Testis (tissue), 3 donors: ENCODE measurements around the gene CACNA1C. TPM values are rescaled to one million over a fixed set of nuclear protein-coding genes. Genes with fewer than 3 reads are reported as not detected.

Experiments
- DNase-seq: peaks from one replicate; pipeline ENCODE4 v3.0.0-alpha.2; 2019
- H3K27ac ChIP-seq, 2 donors: fragments of 200-600 bp; sonication (generic); one replicate each; pipeline ENCODE4 v1.5.1; 2019
- H3K27me3 ChIP-seq: fragments of 200-600 bp; sonication (generic); one replicate; pipeline ENCODE4 v1.5.1; 2019
- H3K36me3 ChIP-seq: fragments of 200-600 bp; sonication (generic); one replicate; pipeline ENCODE4 v1.5.1; 2017; ENCODE audit warnings: low read depth; ENCODE audit errors: missing control alignments
- H3K4me1 ChIP-seq: fragments of 200-600 bp; sonication (generic); one replicate; pipeline ENCODE4 v1.5.1; 2019
- H3K4me3 ChIP-seq, 2 donors: fragments of 200-600 bp; sonication (generic); one replicate each; pipeline ENCODE4 v1.5.1; 2017 to 2019
- H3K9me3 ChIP-seq: fragments of 200-600 bp; sonication (generic); one replicate; pipeline ENCODE4 v1.5.1; 2017
- POLR2A ChIP-seq: fragments of 450-650 bp; IDR thresholded peaks from one replicate; pipeline ENCODE4 v1.6.1; 2017; ENCODE audit warnings: antibody characterized with exemption, mild to moderate bottlenecking, moderate library complexity
- WGBS, 2 donors: methylation state at CpG; one replicate each; pipeline ENCODE4 v1.1.5; 2018; 5-methylcytosine and 5-hydroxymethylcytosine counted together
- intact Hi-C: fragments of 100-400 bp; cut with DNase I; formaldehyde crosslinking; loops from one replicate; pipeline ENCODE4 v1.15.1; 2023; ENCODE audit warnings: low total_unique reads
- polyA plus RNA-seq: library from polyadenylated mRNA; stranded (reverse); fragments of 350-450 nt; fragmentation: Illumina TruSeq; extraction: RNeasy Lipid Tissue Mini Kit (QIAGEN cat#74804); gene quantifications from one replicate; pipeline ENCODE4 v1.2.3, GENCODE V29; 2014; ENCODE audit warnings: low read depth, low replicate concordance; ENCODE audit not compliant: insufficient read depth
- total RNA-seq, 2 donors: library from RNA; depleted of rRNA; stranded (reverse); fragments of >200 nt; gene quantifications; one replicate each; pipeline ENCODE4 v1.2.3, GENCODE V29; 2016
- TF ChIP-seq, protein P1 (sequence below), 3 experiments: fragments of 450-650 bp in 2 of 3; fragments of 200-600 bp in 1 of 3; sonication (generic) in 1 of 3; IDR thresholded peaks; one replicate each; pipeline ENCODE4 v1.5.1; 2016 to 2019; ENCODE audit warnings: antibody characterized with exemption in 3 of 3, mild to moderate bottlenecking in 2 of 3, moderate library complexity in 1 of 3

Gene CACNA1C
- total and polyA plus RNA-seq, 3 donors from 2014 or later: 20.3 to 36.8 (median 32.0) TPM

DNA sequence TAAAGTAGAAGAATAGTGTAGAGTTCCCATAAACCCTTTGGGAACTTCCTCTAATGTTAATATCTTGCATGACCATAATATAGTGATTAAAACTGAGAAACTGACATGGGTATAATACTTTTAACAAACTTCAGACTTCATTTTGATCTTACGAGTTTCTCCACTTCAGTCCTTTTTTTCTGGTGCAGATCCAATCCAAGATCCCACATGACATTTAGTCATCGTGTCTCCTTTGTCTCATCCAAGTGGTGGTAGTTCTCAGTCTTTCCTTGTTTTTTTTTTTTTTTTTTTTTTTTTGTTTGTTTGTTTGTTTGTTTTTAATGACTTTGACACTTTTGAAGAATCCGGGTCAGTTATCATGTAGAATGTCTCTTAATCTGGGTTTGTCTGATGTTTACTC lies 179.2 kb downstream of the CACNA1C start:
- Histone ChIP-seq H3K4me1 (no peaks in the 10 kb centered on the region), H3K27ac (no peak overlapping the region), H3K27me3 (no peaks in the 10 kb centered on the region), H3K9me3 (no peaks in the 10 kb centered on the region), H3K4me3 (no peak overlapping the region), H3K36me3 (no peaks in the 10 kb centered on the region)
- 71 to 81% methylated on average over 3 of the region's 3 CpGs for WGBS, 2 donors
- intact Hi-C loops: no loop called here
- TF ChIP-seq, protein P1, sequence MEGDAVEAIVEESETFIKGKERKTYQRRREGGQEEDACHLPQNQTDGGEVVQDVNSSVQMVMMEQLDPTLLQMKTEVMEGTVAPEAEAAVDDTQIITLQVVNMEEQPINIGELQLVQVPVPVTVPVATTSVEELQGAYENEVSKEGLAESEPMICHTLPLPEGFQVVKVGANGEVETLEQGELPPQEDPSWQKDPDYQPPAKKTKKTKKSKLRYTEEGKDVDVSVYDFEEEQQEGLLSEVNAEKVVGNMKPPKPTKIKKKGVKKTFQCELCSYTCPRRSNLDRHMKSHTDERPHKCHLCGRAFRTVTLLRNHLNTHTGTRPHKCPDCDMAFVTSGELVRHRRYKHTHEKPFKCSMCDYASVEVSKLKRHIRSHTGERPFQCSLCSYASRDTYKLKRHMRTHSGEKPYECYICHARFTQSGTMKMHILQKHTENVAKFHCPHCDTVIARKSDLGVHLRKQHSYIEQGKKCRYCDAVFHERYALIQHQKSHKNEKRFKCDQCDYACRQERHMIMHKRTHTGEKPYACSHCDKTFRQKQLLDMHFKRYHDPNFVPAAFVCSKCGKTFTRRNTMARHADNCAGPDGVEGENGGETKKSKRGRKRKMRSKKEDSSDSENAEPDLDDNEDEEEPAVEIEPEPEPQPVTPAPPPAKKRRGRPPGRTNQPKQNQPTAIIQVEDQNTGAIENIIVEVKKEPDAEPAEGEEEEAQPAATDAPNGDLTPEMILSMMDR (IDR thresholded peaks at IDR 0.05): no peak
- TF ChIP-seq POLR2A: no peak
- DNase-seq: no peak

DNA sequence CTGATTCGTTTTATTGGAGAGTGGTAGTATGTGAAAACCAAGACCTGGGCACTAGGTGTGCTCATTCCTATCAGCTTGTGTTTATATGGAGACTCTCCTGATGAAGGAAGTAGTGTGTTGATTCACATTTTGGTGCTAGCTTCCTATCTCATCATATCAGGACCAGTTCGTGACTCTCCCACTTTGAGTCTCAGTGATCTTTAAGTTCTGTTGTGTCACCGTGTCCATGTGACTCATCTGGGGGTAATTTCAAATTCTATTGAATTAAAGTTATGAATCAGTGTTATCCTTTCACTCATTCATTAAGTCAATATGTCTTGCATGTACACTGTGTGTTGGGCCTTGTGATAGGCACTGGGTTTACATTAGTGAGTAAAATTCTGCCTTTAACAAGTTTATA lies 180.2 kb downstream of the CACNA1C start:
- Histone ChIP-seq H3K27me3 (no peaks in the 10 kb centered on the region), H3K36me3 (no peaks in the 10 kb centered on the region), H3K4me1 (no peaks in the 10 kb centered on the region), H3K27ac (no peak overlapping the region), H3K4me3 (no peak overlapping the region), H3K9me3 (no peaks in the 10 kb centered on the region)
- no peak for DNase-seq
- 92 to 96% methylated on average over 3 of the region's 3 CpGs for WGBS, 2 donors
- intact Hi-C loops: no loop called here
- TF ChIP-seq, protein P1 (IDR thresholded peaks at IDR 0.05): no peak
- no peak for TF ChIP-seq POLR2A

DNA sequence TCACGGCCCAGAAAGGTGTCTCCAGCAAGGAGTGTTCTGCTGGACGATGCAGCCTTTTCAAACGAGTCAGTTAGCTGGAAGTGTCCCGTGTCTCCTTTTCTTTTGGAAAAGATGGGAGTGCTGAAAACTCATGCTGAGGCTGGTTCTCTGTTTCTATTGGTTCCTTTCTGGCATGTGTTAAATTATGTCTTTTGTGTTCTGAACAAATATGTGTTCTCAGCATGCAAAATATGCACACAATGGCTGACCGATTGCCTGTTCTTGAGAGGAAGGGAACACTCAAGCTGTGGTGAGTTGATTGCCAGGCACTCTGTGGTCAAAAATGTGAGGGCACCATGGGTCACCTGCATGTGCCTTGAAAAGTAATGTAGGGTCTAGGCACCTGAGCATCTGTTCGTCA lies 181.3 kb downstream of the CACNA1C start:
- TF ChIP-seq, protein P1 (IDR thresholded peaks at IDR 0.05): no peak
- TF ChIP-seq POLR2A: no peak
- WGBS, 2 donors: 71 to 79% methylated on average over 6 of the region's 6 CpGs
- H3K9me3 ChIP-seq: no peaks in the 10 kb centered on the region
- no peak for DNase-seq
- intact Hi-C loops: no loop called here
- H3K27ac ChIP-seq: no peak overlapping the region
- H3K36me3 ChIP-seq: no peaks in the 10 kb centered on the region
- no peaks in the 10 kb centered on the region for H3K27me3 ChIP-seq
- H3K4me1 ChIP-seq: no peaks in the 10 kb centered on the region
- no peak overlapping the region for H3K4me3 ChIP-seq

DNA sequence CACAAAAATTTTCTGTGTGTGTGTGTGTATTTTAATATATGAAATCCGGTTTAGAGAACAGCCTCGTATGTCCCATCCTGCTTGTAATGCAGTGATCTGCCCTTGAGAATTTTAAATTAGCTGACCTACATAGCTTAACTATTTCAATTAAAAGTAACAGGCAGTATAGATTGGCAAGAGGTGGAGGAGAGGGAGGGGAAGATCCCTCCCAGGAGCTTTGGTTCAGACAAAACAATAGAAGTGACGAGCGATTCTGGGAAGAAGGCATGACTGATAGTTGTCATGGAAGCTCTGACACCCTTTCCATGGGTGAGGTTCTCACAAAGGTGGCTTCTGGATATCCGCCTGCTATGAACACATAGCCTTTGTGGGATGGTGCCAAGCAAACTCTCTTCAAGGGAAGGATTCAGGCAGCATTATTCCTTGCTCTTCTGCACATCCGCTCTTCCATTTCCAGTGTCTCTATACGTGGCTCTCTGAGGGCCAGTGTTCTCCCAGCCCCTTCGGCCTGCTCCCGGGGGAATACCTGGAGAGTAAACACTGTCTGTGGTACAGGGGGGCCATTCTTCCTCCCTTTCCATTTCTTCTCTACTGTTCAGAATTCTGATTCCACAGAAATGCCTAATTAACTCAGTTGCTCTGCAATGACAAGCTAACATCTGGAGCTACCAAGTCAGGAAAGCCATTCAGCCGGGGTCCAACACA lies 182.0 kb downstream of the CACNA1C start:
- no peaks in the 10 kb centered on the region for H3K9me3 ChIP-seq
- no peaks in the 10 kb centered on the region for H3K4me1 ChIP-seq
- no peaks in the 10 kb centered on the region for H3K36me3 ChIP-seq
- H3K4me3 ChIP-seq: no peak overlapping the region
- TF ChIP-seq, protein P1 (IDR thresholded peaks at IDR 0.05): no peak
- no peak for TF ChIP-seq POLR2A
- 91 to 94% methylated on average over 10 of the region's 10 CpGs for WGBS, 2 donors
- no peaks in the 10 kb centered on the region for H3K27me3 ChIP-seq
- H3K27ac ChIP-seq: no peak overlapping the region
- intact Hi-C loops: no loop called here
- no peak for DNase-seq
